A673 (cell line): ENCODE data around the gene SYT8.

Experiments used
- EZH2 ChIP-seq: fragments of 200-600 bp; sonication (generic); IDR thresholded peaks from 2 replicates; pipeline ENCODE4 v1.6.1; 2017; ENCODE audit warnings: borderline replicate concordance, low read depth, mild to moderate bottlenecking, mixed read lengths, antibody characterized with exemption, low read length; ENCODE audit not compliant: poor library complexity, severe bottlenecking
- TF ChIP-seq, protein P1 (sequence below): fragments of 300-800, 200-600 bp; sonication (generic); conservative IDR thresholded peaks from 2 replicates; pipeline ENCODE4 v1.5.1; 2017; ENCODE audit warnings: low read depth, mild to moderate bottlenecking, antibody characterized with exemption, low read length, moderate library complexity, mixed read lengths

DNA sequence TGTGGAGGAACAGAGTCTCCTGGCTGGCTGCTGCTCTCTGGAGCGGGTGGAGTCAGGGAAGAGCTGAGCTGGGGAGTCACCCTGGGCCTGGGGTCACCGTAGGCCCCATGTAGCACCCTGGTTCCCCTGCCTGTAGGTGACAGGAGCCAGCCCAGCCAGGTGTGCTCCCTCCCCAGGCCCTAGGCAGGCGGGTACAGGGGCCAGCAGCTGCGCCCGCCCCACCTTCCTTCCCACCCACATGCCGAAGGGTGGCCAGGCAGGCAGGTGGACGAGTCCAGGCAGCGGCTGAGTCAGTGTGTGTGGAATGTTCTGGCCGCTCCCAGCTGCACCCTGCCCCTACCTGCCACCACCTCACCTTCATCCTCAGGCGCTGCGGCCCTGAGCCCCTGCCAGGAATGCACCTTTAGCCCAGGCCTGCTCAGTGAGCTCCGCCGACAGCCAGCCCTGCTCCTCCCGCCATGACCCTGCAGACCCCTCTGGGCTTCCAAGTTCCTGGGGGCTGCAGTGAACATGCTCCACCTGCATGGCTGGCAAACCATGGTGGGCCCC is 654 bp upstream of the SYT8 start:
- TF ChIP-seq, protein P1, sequence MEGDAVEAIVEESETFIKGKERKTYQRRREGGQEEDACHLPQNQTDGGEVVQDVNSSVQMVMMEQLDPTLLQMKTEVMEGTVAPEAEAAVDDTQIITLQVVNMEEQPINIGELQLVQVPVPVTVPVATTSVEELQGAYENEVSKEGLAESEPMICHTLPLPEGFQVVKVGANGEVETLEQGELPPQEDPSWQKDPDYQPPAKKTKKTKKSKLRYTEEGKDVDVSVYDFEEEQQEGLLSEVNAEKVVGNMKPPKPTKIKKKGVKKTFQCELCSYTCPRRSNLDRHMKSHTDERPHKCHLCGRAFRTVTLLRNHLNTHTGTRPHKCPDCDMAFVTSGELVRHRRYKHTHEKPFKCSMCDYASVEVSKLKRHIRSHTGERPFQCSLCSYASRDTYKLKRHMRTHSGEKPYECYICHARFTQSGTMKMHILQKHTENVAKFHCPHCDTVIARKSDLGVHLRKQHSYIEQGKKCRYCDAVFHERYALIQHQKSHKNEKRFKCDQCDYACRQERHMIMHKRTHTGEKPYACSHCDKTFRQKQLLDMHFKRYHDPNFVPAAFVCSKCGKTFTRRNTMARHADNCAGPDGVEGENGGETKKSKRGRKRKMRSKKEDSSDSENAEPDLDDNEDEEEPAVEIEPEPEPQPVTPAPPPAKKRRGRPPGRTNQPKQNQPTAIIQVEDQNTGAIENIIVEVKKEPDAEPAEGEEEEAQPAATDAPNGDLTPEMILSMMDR = no peak
- TF ChIP-seq EZH2 = no peak
